H1 (cell line): Measurements from ENCODE around the gene DHX9.

Experiments used
- ASH2L ChIP-seq: fragments of 200-600, 300-600 bp; sonication (generic); IDR thresholded peaks from one replicate; pipeline ENCODE4 v1.7.1; 2017; ENCODE audit warnings: low read length
- CHD2 ChIP-seq: IDR thresholded peaks from 2 replicates; pipeline ENCODE4 v1.6.1; 2012; ENCODE audit warnings: low read length, improper control_type of control experiment
- KDM5A ChIP-seq: fragments of 200-600 bp; IDR thresholded peaks from 2 replicates; pipeline ENCODE4 v1.7.1; 2012; ENCODE audit warnings: mild to moderate bottlenecking, low read length, inconsistent platforms, mixed read lengths
- POLR2AphosphoS5 ChIP-seq: IDR thresholded peaks from 2 replicates; pipeline ENCODE4 v1.6.1; 2011; ENCODE audit warnings: low read depth, low read length
- RAD21 ChIP-seq, 2 experiments: IDR thresholded peaks in 1 of 2; conservative IDR thresholded peaks in 1 of 2; 2 replicates each; pipeline ENCODE4 v1.6.1; 2011; ENCODE audit warnings: low read depth in 2 of 2, low read length in 2 of 2, improper control_type of control experiment in 1 of 2, inconsistent platforms in 1 of 2, mild to moderate bottlenecking in 1 of 2, moderate library complexity in 1 of 2
- SIN3A ChIP-seq, 2 experiments: IDR thresholded peaks in 1 of 2; conservative IDR thresholded peaks in 1 of 2; 2 replicates each; pipeline ENCODE4 v1.6.1; 2011 to 2012; ENCODE audit warnings: low read length in 2 of 2, improper control_type of control experiment in 1 of 2, low read depth in 1 of 2, mild to moderate bottlenecking in 1 of 2
- SIX5 ChIP-seq: IDR thresholded peaks from 2 replicates; pipeline ENCODE4 v1.6.1; 2011; ENCODE audit warnings: mild to moderate bottlenecking, low read depth, low read length
- TAF1 ChIP-seq: IDR thresholded peaks from 2 replicates; pipeline ENCODE4 v1.6.1; 2011; ENCODE audit warnings: mild to moderate bottlenecking, low read depth, low read length
- TF ChIP-seq, protein P1 (sequence below), 3 experiments: IDR thresholded peaks; 1 replicate in 2 of 3; 2 replicates in 1 of 3; pipeline versions ENCODE4 v1.5.1 to v1.6.1; 2011; ENCODE audit warnings: low read length in 3 of 3, mild to moderate bottlenecking in 3 of 3, inconsistent platforms in 2 of 3, low read depth in 1 of 3, moderate library complexity in 1 of 3; ENCODE audit not compliant: insufficient read depth in 1 of 3; ENCODE audit errors: control extremely low read depth in 1 of 3

- no peak for TF ChIP-seq POLR2AphosphoS5
- TF ChIP-seq CHD2 = no peak
- TF ChIP-seq TAF1 = no peak
- TF ChIP-seq, protein P1, sequence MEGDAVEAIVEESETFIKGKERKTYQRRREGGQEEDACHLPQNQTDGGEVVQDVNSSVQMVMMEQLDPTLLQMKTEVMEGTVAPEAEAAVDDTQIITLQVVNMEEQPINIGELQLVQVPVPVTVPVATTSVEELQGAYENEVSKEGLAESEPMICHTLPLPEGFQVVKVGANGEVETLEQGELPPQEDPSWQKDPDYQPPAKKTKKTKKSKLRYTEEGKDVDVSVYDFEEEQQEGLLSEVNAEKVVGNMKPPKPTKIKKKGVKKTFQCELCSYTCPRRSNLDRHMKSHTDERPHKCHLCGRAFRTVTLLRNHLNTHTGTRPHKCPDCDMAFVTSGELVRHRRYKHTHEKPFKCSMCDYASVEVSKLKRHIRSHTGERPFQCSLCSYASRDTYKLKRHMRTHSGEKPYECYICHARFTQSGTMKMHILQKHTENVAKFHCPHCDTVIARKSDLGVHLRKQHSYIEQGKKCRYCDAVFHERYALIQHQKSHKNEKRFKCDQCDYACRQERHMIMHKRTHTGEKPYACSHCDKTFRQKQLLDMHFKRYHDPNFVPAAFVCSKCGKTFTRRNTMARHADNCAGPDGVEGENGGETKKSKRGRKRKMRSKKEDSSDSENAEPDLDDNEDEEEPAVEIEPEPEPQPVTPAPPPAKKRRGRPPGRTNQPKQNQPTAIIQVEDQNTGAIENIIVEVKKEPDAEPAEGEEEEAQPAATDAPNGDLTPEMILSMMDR (IDR thresholded peaks at IDR 0.05; ENCODE audit: control extremely low read depth in 1 of 3, insufficient read depth in 1 of 3, low read depth in 1 of 3, low read length in 3 of 3) = no peak
- TF ChIP-seq ASH2L = no peak
- no peak for TF ChIP-seq SIX5
- TF ChIP-seq RAD21 (IDR thresholded peaks at IDR 0.05 in 1 of 2, conservative IDR thresholded peaks at IDR 0.05 in 1 of 2; ENCODE audit: low read depth in 2 of 2, low read length in 2 of 2) = no peak
- TF ChIP-seq KDM5A = no peak
- no peak for TF ChIP-seq SIN3A (conservative IDR thresholded peaks at IDR 0.05 in 1 of 2, IDR thresholded peaks at IDR 0.05 in 1 of 2; ENCODE audit: low read depth in 1 of 2, low read length in 2 of 2)
Observed at GRCh38 chr1:182857212-182857611, 18.1 kb downstream of the DHX9 start.
